GM19238 (cell line): Measurements from ENCODE around the gene WWOX.

Experiments used
- DNase-seq: peaks from one replicate; pipeline ENCODE4 v3.0.0; 2011; ENCODE audit warnings: low spot score; ENCODE audit not compliant: insufficient read length

The WWOX gene

DNA sequence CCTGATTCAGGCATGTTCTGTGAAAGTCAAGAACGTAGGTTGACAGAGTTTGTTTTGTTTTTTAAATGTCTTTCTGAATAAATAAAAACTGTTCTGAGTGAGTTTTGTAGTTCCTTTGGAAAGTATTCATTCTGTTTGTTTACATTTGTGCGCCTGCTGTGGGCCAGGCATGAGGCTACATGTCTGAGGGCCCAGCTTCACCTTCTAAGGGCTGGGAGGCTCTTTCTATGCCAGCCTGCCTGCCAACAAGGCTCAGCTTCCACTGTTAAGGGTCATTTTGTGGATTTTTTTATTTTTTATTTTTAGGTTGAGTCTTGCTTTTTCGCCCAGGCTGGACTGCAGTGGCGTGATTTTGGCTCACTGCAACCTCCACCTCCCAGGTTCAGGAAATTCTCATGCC is 6.1 kb downstream of the WWOX start:
- no peak for DNase-seq

- no peak for DNase-seq
These were observed 7.2 kb downstream of the WWOX start for GRCh38 chr16:78106686-78107085.

DNA sequence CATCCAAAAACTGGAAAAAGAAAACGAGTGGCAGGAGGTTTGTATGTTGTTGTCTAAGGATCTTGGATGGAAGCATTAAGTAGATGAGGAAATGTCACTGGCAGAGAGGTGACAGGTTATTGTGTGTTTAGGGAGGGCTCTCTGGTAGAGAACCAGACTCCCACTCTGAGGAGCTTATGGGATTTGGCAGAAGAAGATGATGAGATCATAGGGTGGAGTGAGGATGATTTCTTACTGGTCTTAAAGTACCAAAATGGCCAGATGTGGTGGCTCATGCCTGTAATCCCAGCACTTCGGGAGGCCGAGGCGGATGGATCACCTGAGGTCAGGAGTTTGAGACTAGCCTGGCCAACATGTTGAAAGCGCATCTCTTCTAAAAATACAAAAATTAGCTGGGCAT is 9.0 kb downstream of the WWOX start:
- no peak for DNase-seq

DNA sequence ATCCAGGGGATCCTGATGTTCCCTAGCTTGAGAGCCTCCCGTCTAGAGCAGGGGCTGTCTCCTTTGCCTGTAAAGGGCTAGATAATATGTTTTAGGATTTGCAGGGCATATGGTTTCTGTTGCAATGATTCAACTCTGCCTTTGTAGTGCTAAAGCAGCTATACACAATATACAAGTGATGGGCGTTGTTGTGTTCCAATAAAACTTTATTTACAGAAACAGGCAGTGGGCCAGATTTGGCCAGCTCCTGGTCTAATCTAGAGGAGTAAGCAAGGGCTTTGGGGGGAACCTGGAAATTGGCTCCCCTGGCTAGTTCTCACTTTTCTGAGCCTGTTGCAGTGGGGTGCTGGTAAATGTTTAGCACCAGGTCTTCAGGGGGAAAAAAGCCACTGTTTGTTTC is 13.8 kb downstream of the WWOX start:
- DNase-seq: no peak

DNA sequence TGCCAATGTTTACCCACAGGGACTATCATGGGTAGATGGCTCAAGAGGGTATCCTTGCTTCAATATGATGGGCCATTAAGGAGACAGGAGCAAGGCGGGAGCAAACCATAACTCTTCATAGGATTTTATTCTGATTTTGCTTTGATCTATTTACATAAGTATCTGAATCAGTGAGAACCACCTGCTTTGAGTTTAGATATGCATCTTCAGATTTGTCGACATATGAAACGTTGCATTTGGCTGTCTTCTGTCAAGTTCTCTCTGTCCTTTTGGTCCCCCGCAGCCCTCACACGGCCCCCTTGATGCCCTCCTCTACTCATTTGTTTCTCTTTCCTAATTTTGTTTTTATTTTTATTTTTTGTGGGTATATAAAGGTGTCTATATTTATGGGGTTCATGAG is 16.2 kb downstream of the WWOX start:
- no peak for DNase-seq

- DNase-seq: no peak
These were observed 17.5 kb downstream of the WWOX start for GRCh38 chr16:78116946-78117345.

- no peak for DNase-seq
These were observed 17.9 kb downstream of the WWOX start for GRCh38 chr16:78117391-78117790.

DNA sequence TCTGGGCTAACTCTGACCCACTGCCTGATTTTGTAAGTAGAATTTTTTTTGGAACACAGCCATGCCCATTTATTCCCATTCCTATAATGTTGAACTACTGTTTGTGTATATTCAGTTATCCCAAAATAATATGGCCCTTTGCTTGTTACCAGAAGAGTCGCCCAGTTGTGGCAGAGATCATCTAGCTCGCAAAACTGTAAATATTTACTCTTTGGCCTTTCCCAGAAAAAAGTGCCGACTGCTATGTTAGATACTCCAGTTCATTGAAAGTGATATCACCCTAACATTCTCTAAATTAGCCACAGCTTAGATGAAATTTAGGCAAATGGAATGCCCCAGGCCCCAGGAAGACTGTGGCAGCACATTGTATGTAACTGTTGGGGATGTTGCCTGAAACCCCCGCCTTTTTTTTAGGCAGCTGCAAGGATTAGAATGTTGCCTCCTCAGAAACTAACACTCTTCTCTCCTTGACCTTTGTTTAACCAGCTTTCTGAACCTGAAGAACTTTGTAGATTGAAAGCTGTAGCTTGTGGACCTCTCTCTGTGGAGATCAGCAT is 19.1 kb downstream of the WWOX start:
- no peak for DNase-seq

DNA sequence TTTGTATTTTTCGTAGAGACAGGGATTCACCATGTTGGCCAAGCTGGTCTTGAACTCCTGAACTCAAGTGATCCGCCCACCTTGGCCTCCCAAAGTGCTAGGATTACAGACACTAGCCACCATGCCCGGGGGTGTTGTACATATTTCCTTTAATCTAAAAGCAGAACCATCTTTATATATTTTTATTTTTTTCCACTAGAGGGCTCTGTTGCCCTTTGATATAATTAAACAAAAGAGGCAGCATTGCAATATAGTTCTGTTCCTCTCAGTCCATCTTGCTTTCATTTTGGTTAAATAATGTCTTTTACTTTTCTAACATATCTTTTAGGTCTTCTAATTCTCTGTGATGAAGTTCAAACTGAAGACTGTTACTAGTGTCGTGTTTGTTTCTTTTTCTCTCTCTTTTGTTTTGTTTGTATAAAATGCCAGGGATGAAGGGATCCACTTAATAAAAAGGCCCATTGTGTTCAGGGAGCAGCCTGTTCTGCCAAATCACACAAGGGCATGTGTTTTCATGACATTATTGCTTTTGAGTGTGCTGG is 23.4 kb downstream of the WWOX start:
- DNase-seq: peak; percentile 21

DNA sequence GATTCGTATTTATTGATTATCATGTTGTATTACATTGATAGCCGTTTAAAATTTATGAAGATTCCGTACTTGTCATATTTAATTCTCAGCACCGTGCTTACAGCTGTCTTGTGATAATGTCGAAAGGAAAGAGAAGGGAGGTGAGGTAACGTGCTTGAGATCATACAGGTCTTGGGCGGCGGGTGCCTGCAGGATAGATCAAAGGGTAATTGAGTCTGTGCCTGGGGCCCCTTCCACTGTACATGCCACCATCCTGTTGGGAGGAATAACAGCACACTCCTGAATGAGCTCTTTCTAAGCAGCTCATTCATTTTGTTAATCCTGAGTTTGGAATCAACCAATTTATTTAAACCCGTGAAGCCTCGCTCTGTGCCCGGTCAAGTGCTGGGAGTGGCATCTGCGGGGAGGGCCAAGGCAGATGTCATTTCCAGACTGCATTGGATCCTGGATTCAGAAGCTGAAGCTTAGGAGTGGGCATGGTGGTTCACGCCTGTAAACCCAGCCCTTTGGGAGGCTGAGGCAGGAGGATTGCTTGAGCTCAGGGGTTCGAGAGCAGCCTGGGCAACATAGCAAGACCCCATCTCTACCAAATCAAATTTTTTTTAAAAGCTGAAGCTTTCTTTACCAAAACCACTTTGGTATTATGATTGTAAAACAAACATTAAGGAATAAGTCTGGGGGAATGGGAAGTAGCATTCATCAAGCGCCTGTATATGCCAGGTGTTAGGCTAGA is 25.8 kb downstream of the WWOX start:
- DNase-seq: no peak

DNA sequence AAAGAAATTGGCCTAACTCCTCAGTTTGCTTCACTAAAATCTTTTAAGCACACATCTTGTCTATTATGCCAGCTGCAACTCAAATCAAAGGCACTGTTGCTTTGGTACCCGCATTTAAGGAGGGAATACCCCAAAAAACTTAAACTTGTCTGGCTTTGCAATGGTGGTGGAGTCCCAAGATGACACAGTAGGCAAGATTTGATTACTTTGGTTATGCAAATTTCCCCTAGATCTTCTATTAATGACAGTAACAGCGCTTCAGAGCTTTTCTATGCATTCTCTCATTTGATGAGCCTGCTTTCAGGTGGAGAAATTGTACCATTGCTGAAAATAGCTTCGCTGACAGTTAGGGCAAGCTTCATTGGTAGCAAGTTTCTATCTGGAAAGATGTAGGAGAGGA is 27.2 kb downstream of the WWOX start:
- DNase-seq: no peak

GRCh38 chr16:78127130-78127529 is 27.7 kb downstream of the WWOX start:
- DNase-seq: no peak

GRCh38 chr16:78128913-78129312 is 29.5 kb downstream of the WWOX start:
- DNase-seq: no peak

- DNase-seq: no peak
These were observed 29.9 kb downstream of the WWOX start for GRCh38 chr16:78129349-78129748.

GRCh38 chr16:78130083-78130608 is 30.7 kb downstream of the WWOX start:
- no peak for DNase-seq

GRCh38 chr16:78130950-78131349 is 31.5 kb downstream of the WWOX start:
- DNase-seq: no peak

DNA sequence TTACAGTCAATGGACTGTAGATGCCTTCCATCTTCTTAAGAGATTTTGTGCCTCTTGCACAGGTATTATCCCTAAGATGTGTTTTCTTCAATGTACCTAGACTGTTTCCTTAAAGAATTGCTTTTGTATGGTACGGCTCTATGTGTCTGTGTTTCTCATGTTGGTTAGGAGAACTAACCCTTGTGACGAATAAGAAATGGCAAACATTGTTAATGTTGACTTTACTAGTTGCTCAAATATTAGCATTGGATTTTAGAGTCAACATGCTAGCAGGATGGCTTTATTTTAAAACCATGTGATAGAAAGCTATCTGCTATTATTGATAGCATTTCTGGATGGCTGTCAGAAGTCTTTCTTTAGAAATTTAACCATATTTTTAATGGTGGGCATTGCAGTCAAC is 34.5 kb downstream of the WWOX start:
- DNase-seq: no peak

DNA sequence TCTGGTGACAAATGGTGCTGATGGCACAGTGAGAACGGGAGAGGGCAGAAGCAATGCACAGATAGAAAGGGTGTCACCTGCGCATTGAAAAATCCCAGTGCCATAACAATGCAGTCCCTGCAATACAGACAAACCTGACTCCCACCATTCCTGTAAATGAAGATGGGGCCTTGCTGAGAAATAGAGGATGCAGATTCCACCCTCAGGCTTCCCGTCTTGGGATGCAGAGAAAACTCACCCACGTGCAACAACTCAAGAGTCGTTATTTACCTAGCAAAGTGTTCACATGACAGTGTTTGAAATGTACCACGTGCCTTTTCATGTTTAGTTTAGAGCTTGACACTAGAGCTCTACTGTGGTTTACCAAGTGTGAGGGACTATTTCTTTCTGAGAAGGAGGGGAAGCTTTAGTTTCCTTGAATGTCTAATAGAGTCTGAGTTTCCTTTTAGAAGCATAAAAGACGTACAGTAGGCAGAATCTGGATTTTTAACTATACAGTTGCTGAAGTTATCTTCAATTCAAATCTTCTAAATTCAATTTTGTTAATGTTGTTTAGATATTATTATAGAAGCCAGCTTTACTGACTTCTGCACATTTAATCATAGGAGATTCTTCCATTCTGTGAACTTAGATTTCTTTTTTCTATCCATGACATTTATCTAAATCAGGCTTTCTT is 35.6 kb downstream of the WWOX start:
- no peak for DNase-seq

GRCh38 chr16:78137179-78137578 is 37.7 kb downstream of the WWOX start:
- no peak for DNase-seq

DNA sequence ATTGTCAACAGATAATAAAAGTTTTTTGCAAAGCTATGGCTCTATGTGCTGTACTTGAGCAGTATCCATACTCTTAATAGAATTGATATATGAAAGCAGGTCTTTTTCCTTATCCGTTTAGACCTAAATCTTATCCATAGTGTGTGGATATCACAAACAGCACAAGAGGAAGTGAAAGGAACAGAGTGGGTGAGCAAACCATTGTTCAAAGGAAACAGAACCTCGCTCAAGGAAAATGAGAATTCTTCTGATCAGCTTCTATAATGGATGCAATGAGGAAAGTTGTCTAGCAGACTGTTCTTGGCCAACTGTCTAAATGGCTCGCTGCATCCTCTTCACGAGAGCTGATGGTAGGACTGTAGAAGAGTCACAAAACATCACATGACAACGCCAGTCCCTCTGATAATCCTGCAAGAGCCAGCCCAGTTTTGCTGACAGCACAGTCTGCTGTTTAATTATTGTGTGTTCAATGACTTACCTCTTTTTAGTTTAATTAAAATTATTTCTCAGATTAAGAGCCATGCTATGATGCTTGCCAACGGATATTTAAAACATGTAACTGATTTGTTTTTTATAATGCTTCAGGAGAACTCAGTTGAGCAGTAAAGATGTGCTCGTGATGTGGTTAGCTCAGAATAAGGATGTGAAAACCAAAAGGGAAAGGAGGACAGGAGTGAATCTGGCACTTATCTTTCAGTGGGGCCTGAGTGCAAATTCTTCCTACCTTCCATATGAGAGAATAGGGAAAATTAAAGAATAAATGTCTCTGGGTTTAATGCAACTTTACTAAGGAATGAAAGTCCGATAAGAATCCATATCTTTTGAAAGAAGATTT is 38.5 kb downstream of the WWOX start:
- DNase-seq: no peak

DNA sequence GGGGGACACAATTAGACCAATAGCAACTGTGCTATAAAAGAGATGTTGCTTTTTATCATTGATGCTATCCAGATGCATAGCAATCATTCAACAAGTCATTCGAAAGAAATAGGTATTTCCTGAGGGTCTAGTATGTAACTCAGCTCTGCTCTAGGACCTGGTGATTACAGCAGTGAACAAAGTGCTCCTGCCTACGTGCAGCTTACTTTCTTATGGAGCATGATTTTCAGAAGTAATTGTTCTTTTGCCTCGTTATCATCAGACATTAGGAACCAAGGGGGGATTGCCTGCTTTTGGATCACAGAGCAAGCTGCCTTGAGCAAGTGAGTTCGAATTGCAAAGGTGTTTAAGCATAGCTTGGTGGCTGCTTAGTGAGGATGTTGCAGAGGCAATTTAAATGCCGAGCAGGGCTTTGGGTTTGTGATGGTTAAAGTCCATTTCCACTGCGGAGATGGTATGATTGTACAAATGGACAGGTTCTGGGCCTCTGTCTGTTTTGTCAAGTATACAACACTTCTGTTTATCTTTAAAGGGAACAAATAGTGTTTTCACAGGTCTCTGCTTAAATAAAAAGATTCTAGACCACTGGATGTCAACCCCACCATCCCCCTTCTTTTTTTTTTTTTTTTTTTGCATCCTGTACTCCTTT is 41.5 kb downstream of the WWOX start:
- no peak for DNase-seq
